ENCODE measurements around the gene LYPD1. TPM values are rescaled to one million over a fixed set of nuclear protein-coding genes. Genes with fewer than 3 reads are reported as not detected.

The LYPD1 gene
- total RNA-seq, 4 donors from 2014 or later, result 0.15 to 6.1 (median 1.6) TPM

- intact Hi-C loops (cut with DNase I), result no loop called here
- WGBS, 2 donors, result 91 to 93% methylated on average over 14 to 24 of the region's 35 CpGs
- DNase-seq, result no peak
These were observed 24.8 kb downstream of the LYPD1 start for GRCh38 chr2:132645176-132645575.

GRCh38 chr2:132642415-132642814 lies 27.6 kb downstream of the LYPD1 start:
- no peak for TF ChIP-seq POLR2A (IDR thresholded peaks at IDR 0.05)
- TF ChIP-seq, protein P1, sequence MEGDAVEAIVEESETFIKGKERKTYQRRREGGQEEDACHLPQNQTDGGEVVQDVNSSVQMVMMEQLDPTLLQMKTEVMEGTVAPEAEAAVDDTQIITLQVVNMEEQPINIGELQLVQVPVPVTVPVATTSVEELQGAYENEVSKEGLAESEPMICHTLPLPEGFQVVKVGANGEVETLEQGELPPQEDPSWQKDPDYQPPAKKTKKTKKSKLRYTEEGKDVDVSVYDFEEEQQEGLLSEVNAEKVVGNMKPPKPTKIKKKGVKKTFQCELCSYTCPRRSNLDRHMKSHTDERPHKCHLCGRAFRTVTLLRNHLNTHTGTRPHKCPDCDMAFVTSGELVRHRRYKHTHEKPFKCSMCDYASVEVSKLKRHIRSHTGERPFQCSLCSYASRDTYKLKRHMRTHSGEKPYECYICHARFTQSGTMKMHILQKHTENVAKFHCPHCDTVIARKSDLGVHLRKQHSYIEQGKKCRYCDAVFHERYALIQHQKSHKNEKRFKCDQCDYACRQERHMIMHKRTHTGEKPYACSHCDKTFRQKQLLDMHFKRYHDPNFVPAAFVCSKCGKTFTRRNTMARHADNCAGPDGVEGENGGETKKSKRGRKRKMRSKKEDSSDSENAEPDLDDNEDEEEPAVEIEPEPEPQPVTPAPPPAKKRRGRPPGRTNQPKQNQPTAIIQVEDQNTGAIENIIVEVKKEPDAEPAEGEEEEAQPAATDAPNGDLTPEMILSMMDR (IDR thresholded peaks at IDR 0.05), result no peak
- WGBS, 2 donors, result 70 to 84% methylated on average over 2 of the region's 2 CpGs
- no peak for DNase-seq
- Histone ChIP-seq H3K36me3 (no peaks in the 10 kb centered on the region), H3K27ac (no peak overlapping the region), H3K9me3 (no peaks in the 10 kb centered on the region), H3K4me1 (no peaks in the 10 kb centered on the region), H3K4me3 (no peak overlapping the region), H3K27me3 (no peaks in the 10 kb centered on the region)
- intact Hi-C loops (cut with DNase I), result no loop called here

More at GRCh38 chr2:132645176-132645575, 24.8 kb downstream of the LYPD1 start:
- no peak overlapping the region for H3K27ac ChIP-seq
- H3K27me3 ChIP-seq, result no peaks in the 10 kb centered on the region
- H3K9me3 ChIP-seq, result no peaks in the 10 kb centered on the region
- H3K36me3 ChIP-seq, result no peaks in the 10 kb centered on the region
- H3K4me3 ChIP-seq, result no peak overlapping the region
- H3K4me1 ChIP-seq, result no peaks in the 10 kb centered on the region
- no peak for TF ChIP-seq POLR2A (IDR thresholded peaks at IDR 0.05)
- TF ChIP-seq, protein P1 (IDR thresholded peaks at IDR 0.05), result no peak

DNA sequence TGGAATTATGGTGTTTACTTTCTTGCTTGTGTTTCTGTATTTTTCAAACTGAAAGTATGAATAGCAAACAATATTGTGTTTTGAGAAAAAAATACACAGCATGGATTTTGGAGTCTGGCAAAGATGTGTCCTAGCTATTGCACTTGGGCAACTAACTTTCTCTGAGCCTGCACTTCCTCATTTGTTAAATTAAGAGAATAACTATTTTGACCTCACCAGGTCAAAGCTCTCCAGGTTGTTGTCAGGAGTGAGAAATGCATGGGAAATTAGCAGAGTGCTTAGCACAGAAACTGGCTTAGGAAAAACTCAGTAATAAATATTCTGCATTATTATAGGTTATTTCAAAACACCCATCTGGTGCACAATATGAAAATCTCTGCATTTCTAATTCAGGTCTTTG lies 28.2 kb downstream of the LYPD1 start:
- H3K36me3 ChIP-seq, result no peaks in the 10 kb centered on the region

DNA sequence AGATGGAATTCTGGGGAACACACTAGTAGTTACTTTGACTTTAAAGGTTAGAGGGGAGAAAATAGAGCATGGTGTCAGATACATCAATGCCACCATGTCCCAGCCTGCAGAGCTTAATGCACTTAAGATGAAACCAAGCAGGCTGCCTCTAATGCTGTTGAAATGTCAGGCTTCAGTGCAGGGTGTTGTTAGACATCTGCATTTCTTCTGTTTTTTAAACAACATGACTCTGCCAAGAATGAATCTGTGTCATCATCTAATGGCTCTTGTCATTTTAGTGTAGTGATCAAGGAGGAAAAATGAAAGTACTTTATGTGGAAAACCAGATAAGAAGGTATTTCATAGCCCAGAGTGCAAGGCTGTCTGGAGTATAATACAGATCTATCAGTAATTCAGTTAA lies 29.9 kb downstream of the LYPD1 start:
- no peaks in the 10 kb centered on the region for H3K9me3 ChIP-seq
- intact Hi-C loops (cut with DNase I), result no loop called here
- no peaks in the 10 kb centered on the region for H3K36me3 ChIP-seq
- no peaks in the 10 kb centered on the region for H3K27me3 ChIP-seq
- no peak for TF ChIP-seq POLR2A (IDR thresholded peaks at IDR 0.05)
- TF ChIP-seq, protein P1 (IDR thresholded peaks at IDR 0.05), result no peak
- no peak overlapping the region for H3K27ac ChIP-seq
- DNase-seq, result no peak
- H3K4me3 ChIP-seq, result no peak overlapping the region
- no peaks in the 10 kb centered on the region for H3K4me1 ChIP-seq

More for the DNA sequence above, 28.2 kb downstream of the LYPD1 start:
- no peak for DNase-seq
- intact Hi-C loops (cut with DNase I), result no loop called here
- TF ChIP-seq POLR2A (IDR thresholded peaks at IDR 0.05), result no peak
- TF ChIP-seq, protein P1 (IDR thresholded peaks at IDR 0.05), result no peak
- no peaks in the 10 kb centered on the region for H3K27me3 ChIP-seq
- H3K9me3 ChIP-seq, result no peaks in the 10 kb centered on the region
- H3K27ac ChIP-seq, result no peak overlapping the region
- H3K4me3 ChIP-seq, result no peak overlapping the region
- no peaks in the 10 kb centered on the region for H3K4me1 ChIP-seq

DNA sequence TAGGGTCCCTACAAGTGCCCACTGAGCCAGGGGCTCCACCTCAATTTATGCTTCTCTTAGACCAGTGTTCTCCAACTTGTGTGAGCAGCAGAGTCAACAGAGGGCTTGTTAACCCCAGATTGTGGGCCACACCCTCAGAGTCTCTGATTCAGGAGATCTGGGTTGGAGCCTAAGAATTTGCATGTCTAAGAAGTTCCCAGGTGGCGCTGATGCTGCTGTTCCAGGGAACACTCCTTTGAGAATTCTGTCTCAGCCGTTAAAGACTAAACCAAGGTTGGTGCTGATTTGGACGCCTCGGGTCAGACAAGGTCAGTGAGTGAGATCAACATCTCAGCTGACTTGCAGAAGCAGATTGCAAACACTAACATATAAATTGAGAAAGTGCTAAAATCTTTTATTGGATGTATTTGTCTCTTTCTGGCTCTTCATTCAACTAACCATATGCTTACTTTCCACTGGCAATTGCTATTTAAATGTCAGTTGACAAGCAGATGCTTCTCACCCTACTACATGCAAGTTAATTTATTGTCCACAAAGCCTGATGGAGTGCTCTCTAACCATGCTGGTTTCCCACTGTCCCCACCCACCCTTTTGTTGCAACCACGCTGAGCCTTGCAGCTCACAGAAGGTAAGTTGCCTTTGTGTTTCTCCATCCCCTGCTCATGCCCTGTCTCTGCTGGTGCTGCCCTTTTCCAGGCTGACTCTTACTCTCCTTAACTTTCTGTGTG lies 31.5 kb downstream of the LYPD1 start:
- H3K4me3 ChIP-seq, result no peak overlapping the region
- intact Hi-C loops (cut with DNase I), result no loop called here
- H3K27ac ChIP-seq, result no peak overlapping the region
- H3K9me3 ChIP-seq, result no peaks in the 10 kb centered on the region
- no peaks in the 10 kb centered on the region for H3K27me3 ChIP-seq
- TF ChIP-seq, protein P1 (IDR thresholded peaks at IDR 0.05), result no peak
- TF ChIP-seq POLR2A (IDR thresholded peaks at IDR 0.05), result no peak
- no peak for DNase-seq
- H3K36me3 ChIP-seq, result no peaks in the 10 kb centered on the region
- no peaks in the 10 kb centered on the region for H3K4me1 ChIP-seq
- WGBS, 2 donors, result 74 to 79% methylated on average over 5 of the region's 5 CpGs
